Transverse colon (tissue), 4 donors: ENCODE measurements around the gene KIFAP3.

Source experiments
- POLR2A ChIP-seq: fragments of 450-650 bp; IDR thresholded peaks from one replicate; pipeline ENCODE4 v1.6.1; 2016; ENCODE audit warnings: antibody characterized with exemption, mild to moderate bottlenecking, moderate library complexity
- POLR2AphosphoS5 ChIP-seq, 3 donors: sonication (generic); formaldehyde crosslinking; IDR thresholded peaks; one replicate each; pipeline ENCODE4 v1.6.1; 2016; ENCODE audit warnings: antibody characterized with exemption in 3 of 3
- TF ChIP-seq, protein P1 (sequence below), 5 experiments: fragments of 200-600 bp in 3 of 5; fragments of 450-650 bp in 2 of 5; sonication (generic) in 3 of 5; IDR thresholded peaks; 1 replicate in 2 of 5; 2 replicates in 3 of 5; pipeline ENCODE4 v1.5.1; 2016 to 2017; ENCODE audit warnings: antibody characterized with exemption in 5 of 5, inconsistent platforms in 3 of 5, mild to moderate bottlenecking in 2 of 5, moderate library complexity in 1 of 5

DNA sequence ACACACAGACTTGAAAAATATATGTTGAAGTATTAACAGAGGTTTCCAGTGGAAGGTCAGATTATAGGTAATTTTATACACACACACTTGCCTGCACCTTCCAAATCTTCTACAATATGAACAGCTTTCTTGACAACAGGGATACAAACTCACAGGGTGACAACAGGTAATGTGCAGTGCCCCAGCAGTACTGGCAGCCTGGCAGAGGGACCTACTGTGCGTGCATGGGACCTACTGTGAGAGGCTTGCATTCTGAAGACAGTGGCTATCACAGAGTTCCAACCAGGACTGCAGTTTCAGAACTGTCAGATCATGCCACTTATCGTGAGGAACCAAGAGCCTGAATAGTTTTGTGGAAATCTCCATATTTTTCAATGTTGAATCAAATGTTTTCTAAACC, 184.6 kb downstream of the KIFAP3 start:
- TF ChIP-seq, protein P1, sequence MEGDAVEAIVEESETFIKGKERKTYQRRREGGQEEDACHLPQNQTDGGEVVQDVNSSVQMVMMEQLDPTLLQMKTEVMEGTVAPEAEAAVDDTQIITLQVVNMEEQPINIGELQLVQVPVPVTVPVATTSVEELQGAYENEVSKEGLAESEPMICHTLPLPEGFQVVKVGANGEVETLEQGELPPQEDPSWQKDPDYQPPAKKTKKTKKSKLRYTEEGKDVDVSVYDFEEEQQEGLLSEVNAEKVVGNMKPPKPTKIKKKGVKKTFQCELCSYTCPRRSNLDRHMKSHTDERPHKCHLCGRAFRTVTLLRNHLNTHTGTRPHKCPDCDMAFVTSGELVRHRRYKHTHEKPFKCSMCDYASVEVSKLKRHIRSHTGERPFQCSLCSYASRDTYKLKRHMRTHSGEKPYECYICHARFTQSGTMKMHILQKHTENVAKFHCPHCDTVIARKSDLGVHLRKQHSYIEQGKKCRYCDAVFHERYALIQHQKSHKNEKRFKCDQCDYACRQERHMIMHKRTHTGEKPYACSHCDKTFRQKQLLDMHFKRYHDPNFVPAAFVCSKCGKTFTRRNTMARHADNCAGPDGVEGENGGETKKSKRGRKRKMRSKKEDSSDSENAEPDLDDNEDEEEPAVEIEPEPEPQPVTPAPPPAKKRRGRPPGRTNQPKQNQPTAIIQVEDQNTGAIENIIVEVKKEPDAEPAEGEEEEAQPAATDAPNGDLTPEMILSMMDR (IDR thresholded peaks at IDR 0.05), result no peak
- TF ChIP-seq POLR2AphosphoS5 (IDR thresholded peaks at IDR 0.05) (no peak), POLR2A (no peak)
